Measurements from ENCODE around the gene GPC1. TPM values are rescaled to one million over a fixed set of nuclear protein-coding genes. Genes with fewer than 3 reads are reported as not detected.

Gene GPC1
- total RNA-seq, 6 experiments from 2014 or later, result 20.7 to 44.5 (median 27.8) TPM

DNA sequence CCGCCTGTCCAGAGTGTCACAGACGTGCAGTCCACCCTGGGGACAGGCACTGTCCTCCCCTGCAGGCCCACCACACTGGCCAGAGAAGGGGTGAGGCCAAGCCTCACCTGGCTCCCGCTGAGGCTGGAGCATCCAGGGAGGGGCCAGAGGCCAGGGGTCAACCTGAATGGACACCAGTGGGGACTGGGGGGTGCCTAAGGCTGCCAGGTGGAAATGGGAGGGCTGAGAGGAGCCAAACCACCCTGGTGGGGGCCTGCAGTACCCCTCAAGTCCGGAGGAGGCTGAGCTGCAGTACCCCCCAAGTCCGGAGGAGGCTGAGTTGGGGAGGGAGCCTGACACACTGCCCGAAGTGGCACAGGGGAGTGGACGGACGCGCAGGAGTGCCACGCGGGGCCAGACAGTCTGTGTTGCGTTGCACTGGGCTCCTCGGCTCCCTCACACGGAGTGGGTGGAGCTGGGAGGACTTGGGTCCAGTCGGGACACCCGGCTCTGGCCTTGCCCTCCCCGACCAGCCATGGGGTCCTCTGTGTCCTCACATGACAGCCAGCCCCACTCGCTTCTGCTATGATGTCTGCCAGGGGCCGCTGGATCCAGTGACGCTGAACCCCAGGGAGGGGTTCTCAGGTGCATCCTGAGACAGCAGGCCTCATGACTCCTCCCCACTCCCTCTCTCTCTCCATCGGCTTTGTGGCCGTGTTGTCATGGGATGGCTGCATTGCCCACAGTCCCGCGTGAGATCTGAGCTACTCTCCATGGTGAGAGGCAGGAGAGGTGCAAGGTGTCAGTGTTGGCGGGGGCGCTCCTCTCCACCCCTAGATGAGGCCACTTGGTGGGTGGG, 22.3 kb upstream of the GPC1 start:
- Histone ChIP-seq H3K9me3 (no peaks in the 10 kb centered on the region), H3K4me1 (no peaks in the 10 kb centered on the region), H3K27me3 (no peaks in the 10 kb centered on the region), H3K4me3 (no peak overlapping the region), H3K36me3 (no peaks in the 10 kb centered on the region), H3K27ac (no peak overlapping the region)
- peak; percentile 16 to 46 (median 35) for DNase-seq
- TF ChIP-seq, protein P1, sequence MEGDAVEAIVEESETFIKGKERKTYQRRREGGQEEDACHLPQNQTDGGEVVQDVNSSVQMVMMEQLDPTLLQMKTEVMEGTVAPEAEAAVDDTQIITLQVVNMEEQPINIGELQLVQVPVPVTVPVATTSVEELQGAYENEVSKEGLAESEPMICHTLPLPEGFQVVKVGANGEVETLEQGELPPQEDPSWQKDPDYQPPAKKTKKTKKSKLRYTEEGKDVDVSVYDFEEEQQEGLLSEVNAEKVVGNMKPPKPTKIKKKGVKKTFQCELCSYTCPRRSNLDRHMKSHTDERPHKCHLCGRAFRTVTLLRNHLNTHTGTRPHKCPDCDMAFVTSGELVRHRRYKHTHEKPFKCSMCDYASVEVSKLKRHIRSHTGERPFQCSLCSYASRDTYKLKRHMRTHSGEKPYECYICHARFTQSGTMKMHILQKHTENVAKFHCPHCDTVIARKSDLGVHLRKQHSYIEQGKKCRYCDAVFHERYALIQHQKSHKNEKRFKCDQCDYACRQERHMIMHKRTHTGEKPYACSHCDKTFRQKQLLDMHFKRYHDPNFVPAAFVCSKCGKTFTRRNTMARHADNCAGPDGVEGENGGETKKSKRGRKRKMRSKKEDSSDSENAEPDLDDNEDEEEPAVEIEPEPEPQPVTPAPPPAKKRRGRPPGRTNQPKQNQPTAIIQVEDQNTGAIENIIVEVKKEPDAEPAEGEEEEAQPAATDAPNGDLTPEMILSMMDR (IDR thresholded peaks at IDR 0.05), result no peak
- TF ChIP-seq POLR2A (IDR thresholded peaks at IDR 0.05), result no peak
- intact Hi-C loops (cut with DNase I), result no loop called here
- peak in 1 of 4 donors; percentile 30 for ATAC-seq
- 80% methylated on average over 1 of the region's 26 CpGs for WGBS (ENCODE audit: insufficient coverage, low coverage, low lambda C conversion rate, missing lambda C conversion rate)

DNA sequence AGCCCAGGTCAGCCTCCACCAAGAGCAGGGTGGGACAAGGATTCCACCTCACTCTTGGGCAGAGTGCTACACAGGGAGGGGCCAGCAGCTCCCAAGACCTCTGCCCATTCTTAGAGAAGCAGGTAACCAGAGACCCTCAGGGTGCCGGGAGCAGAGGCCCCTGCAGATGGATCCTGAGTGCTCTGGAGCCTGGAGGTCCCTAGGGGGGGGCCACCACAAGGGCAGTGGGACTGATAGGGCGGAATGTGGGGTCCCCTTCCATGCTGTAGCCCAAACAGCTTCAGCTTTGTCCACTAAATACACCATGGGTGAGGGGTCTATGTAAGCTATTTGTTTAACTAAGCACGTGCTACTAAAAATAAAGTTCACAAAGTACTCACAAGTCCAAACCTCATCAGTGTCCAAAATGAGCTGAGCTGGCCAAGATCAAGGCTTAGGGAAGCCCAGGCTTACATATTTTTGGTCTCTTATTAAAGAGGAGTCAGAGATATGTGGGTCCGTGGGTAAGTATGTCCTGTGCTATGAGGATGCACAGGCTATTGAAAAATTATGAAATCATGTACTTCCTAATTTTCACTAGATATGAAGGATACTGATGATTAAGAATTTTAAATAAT, 21.5 kb upstream of the GPC1 start:
- Histone ChIP-seq H3K36me3 (no peaks in the 10 kb centered on the region), H3K27me3 (no peaks in the 10 kb centered on the region), H3K4me3 (no peak overlapping the region), H3K9me3 (no peaks in the 10 kb centered on the region), H3K4me1 (no peaks in the 10 kb centered on the region), H3K27ac (no peak overlapping the region)
- TF ChIP-seq POLR2A (IDR thresholded peaks at IDR 0.05), result no peak
- TF ChIP-seq, protein P1 (IDR thresholded peaks at IDR 0.05), result no peak
- ATAC-seq (peak in 1 of 4 donors; percentile 17), DNase-seq (peak in 1 of 3 donors; percentile 33)
- WGBS (ENCODE audit: insufficient coverage, low coverage, low lambda C conversion rate, missing lambda C conversion rate), result 53% methylated on average over 2 of the region's 4 CpGs
- intact Hi-C loops (cut with DNase I), result no loop called here

DNA sequence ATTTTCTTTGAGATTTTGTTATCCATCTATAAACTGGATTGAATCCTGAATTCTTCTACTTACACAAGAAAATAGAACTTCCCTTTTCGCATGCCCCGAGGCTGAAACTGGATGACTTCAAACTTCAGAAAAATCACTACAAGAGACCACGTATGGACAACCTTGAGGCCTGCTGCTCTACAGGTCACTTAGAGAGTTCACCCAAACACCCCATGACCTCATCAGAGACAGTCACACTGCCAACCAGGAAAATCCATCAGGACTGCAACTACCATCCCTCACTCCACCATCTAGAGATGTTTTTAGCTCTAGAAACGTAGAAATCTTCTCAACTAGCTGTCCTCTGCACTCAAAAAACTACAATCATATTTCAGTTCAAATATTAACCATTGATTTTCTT, 18.6 kb upstream of the GPC1 start:
- intact Hi-C loops (cut with DNase I), result no loop called here
- Histone ChIP-seq H3K27ac (no peak overlapping the region), H3K27me3 (no peaks in the 10 kb centered on the region), H3K9me3 (no peaks in the 10 kb centered on the region), H3K4me3 (no peak overlapping the region), H3K36me3 (no peaks in the 10 kb centered on the region), H3K4me1 (no peaks in the 10 kb centered on the region)
- DNase-seq, result no peak
- TF ChIP-seq, protein P1 (IDR thresholded peaks at IDR 0.05), result no peak
- no peak for TF ChIP-seq POLR2A (IDR thresholded peaks at IDR 0.05)
- ATAC-seq, result peak in 1 of 4 donors; percentile 59
- WGBS (ENCODE audit: insufficient coverage, low coverage, low lambda C conversion rate, missing lambda C conversion rate), result 50% methylated on average over 4 of the region's 4 CpGs

DNA sequence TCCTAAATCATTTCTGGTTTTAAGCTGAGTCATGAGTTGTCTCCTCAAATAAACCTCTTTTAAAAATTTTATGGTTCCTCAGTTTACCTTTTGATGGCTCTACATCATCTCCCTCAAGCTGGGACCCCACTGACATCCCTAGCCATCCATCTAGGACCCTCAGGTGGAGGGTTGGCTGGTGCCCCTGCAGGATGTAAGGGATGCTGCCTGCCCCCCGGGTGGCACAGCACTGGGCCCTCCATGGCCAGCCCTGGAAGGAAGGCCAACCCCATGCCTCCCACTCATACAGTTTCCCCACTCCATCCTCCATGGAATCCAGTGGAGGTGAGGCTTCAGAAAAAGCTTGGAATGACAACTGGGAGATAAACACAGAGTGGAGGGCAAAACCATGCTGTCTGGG, 17.2 kb upstream of the GPC1 start:
- Histone ChIP-seq H3K27ac (no peak overlapping the region), H3K36me3 (no peaks in the 10 kb centered on the region), H3K4me3 (no peak overlapping the region), H3K9me3 (no peaks in the 10 kb centered on the region), H3K4me1 (peaks cover 0 to 5% (median 0%) of the 10 kb centered on the region in 4 donors), H3K27me3 (no peaks in the 10 kb centered on the region)
- intact Hi-C loops (cut with DNase I), result no loop called here
- DNase-seq, result peak in 1 of 3 donors; percentile 18
- ATAC-seq, result no peak
- no CpG with 5 or more reads among the region's 1 CpG for WGBS (ENCODE audit: insufficient coverage, low coverage, low lambda C conversion rate, missing lambda C conversion rate)
- no peak for TF ChIP-seq POLR2A (IDR thresholded peaks at IDR 0.05)
- TF ChIP-seq, protein P1 (IDR thresholded peaks at IDR 0.05), result no peak

All from right lobe of liver (tissue), 6 donors.